SKM-1 treated with dmso at 0.1 percent for 144 hours (cell line): ENCODE results near the gene EIF4G2.

Experiments used
- DNase-seq: peaks from one replicate; lab custom pipeline; 2025; ENCODE audit not compliant: unreplicated experiment; lab: John Stamatoyannopoulos, UW

EIF4G2 gene

GRCh38 chr11:10777806-10778205 lies 30.9 kb downstream of the EIF4G2 start:
- DNase-seq: peak; percentile 69

GRCh38 chr11:10777393-10777793 lies 31.3 kb downstream of the EIF4G2 start:
- no peak for DNase-seq

- DNase-seq: no peak
Observed at GRCh38 chr11:10774811-10775210, 33.9 kb downstream of the EIF4G2 start.

DNA sequence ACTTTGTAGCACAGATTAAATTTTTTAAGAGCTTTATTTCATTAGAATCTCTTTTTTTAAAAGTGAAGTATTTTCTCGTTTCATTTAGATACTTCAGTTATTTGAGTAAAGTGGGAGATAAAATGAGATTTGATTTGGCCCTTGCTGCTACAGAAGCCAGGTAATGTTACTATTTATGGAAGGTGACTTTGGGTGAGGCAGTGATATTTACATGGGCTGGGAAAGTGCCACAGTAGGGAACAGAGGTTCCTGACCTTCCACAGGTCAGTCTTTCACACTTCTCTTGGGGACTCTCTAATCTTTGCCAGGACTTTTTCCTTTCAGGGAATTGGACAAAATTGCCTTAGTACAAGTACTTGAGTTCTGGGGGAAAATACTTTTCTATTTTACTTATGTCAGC lies 37.3 kb downstream of the EIF4G2 start:
- no peak for DNase-seq

- peak; percentile 15 for DNase-seq
Observed at GRCh38 chr11:10770626-10771254, 38.0 kb downstream of the EIF4G2 start.

- no peak for DNase-seq
Observed at GRCh38 chr11:10764412-10764811, 44.3 kb downstream of the EIF4G2 start.

GRCh38 chr11:10763766-10764165 lies 45.0 kb downstream of the EIF4G2 start:
- no peak for DNase-seq

DNA sequence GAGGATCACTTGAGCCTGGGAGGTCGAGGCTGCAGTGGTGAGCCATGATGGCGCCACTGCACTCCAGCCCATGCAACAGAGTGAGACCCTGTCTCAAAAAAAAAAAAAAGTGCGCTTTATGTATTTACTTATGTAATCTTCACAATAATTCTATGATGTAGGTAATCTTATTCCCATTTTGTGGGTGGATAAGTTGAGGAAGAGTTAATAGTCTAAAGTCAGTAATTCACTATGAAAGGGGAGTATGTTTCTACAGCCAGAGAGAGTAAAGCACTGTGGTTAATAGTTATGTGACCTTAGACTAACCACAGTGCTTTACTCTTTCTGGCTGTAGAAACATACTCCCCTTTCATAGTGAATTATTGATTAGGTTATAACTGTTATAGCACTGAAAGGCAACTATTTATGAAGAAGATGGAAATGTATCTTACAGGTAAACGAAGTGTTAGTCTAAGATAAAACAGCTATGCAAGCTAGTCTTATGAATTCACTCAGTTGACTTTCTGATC lies 45.8 kb downstream of the EIF4G2 start:
- no peak for DNase-seq

DNA sequence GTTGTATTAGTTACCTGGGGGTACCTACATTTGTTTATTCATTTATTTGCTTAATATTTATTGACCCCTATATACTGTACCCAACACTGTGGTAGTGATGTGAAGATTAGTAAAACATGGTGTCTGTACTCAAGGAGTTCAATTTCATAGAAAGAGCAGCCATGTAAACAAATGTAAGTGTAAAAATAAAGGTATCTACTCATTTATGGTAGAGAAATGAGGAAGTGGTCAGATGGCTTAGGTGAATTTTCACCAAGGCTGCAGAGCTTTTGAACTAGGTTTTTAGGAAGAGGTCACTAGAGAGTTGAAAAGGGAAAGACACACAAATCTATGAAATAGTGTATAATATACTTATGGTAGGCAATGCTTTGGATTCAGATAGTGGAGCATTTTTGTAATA lies 46.5 kb downstream of the EIF4G2 start:
- peak; percentile 41 for DNase-seq

DNA sequence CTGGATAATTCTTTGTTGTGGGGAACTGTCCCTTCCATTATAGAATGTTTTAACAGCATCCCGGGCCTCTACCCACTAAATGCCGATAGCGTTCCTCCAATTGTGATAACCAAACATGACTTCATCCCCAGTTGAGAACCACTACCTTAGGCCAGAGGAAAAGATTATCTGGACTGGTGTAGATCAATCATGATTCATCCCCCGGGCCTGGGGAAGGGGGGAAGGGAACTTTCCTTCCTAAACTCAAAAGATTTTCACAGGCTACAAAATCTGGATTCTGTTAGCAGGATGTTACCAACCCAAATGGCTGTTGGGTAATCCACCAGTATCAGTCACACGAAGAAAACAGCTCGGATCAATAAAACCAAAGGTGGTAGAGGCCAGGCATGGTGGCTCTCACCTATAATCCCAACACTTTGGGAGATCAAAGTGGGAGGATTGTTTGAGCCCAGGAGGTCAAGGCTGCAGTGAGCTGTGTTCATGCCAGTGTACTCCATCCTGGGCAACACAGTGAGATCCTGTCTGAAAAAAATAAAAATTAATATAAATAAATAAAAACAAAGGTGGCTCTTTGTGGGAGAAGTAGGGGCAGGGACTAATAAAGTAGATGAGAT lies 47.5 kb downstream of the EIF4G2 start:
- no peak for DNase-seq

GRCh38 chr11:10758957-10759356 lies 49.8 kb downstream of the EIF4G2 start:
- DNase-seq: peak; percentile 16

DNA sequence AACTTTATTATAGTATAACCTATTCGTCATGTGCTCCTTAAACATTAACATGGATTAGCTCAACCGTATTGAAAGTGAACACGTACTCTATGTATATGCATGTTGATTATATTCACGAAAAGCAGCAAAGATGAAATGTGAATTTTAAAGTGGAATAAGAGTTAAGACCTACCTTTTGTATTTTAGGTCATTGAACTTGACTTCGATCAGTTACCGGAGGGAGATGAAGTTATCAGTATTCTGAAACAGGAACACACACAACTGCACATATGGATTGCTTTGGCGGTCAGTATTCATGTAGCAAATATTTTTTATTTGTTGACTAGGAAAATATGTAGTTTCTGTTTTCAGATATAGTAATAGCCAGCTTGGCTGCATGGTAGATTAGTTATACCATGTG lies 56.2 kb downstream of the EIF4G2 start:
- DNase-seq: no peak

- no peak for DNase-seq
Observed at GRCh38 chr11:10752061-10752460, 56.7 kb downstream of the EIF4G2 start.

DNA sequence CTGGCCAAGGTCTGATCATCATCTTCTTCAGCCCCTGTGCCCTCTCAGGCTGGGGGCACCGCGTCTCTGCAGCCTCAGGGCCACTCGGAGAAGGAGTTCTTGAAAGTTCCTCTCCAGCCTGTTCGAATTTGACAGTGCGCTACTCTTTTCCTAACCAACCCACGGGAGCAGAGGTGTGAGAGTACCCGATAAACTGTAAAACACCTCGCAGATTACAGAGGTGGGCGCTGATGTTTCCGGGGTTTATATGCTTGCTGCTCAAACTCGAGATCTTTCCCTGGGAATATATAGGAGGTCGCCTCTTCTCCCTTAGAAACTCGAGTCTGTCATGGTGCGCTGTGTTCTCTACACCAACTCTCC lies 57.2 kb downstream of the EIF4G2 start:
- DNase-seq: no peak

DNA sequence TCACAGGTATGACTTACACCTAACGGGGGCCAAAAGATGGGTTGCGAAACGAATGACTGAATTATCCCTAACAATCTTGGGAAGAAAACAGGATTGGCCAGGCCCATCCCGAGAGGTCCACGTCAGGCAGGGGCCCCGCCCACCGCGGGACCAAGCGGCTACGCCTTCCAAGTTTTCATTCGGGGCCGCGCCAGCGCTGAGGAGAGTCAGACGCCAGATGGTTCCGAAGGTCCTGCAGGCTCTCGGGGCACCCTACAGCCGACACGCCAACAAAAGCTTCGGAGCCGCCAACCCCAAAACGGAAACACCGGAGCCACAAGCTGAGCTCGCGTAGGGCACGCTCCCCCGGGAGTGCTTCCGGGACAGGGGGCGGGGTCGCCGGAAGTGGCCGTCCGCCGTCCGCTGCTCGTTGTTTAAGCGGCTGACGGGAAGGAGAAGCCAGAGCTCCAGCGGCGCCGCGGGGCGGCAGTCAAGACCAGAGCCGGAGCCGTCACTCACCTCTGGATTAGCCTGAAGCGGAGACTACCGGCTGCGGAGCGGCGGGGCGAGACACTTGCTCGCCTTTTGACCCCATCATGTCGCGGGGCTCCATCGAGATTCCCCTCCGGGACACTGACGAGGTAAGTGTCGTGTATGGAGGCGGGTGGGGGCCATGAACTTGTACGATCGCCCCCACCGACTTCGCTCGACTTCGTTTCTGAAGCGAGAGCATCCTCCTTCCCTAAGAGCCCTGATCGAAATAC lies 57.7 kb downstream of the EIF4G2 start, which contains the start of gene CTR9:
Gene CTR9 (plus strand): TSS at position 409 of the 743 bp plus-strand sequence. CDS start 167 bp downstream, at position 576.
- peak; percentile 88 for DNase-seq

GRCh38 chr11:10749476-10749875 lies 59.2 kb downstream of the EIF4G2 start:
- no peak for DNase-seq

GRCh38 chr11:10747733-10748132 lies 61.0 kb downstream of the EIF4G2 start:
- no peak for DNase-seq
